PC-9 (cell line): ENCODE data around the gene GBE1. TPM values are rescaled to one million over a fixed set of nuclear protein-coding genes. Genes with fewer than 3 reads are reported as not detected.

Experiments
- BruUV-seq: library from RNA; stranded (reverse); fragments of 400-500 nt; replicated peaks from 2 replicates; lab custom pipeline; 2021; lab: Mats Ljungman, UMichigan
- CTCF ChIA-PET: fragments of 300-600 bp; sonication (Branson Sonifier 250); formaldehyde crosslinking; loops from one replicate; lab custom pipeline; 2022; ENCODE audit warnings: antibody characterized with exemption; lab: Charles Lee
- POLR2A ChIA-PET: fragments of 300-600 bp; sonication (Branson Sonifier 250); formaldehyde crosslinking; loops from one replicate; lab custom pipeline; 2022; ENCODE audit warnings: antibody characterized with exemption; ENCODE audit not compliant: unreplicated experiment; lab: Charles Lee
- DNase-seq, 2 experiments: peaks; one replicate each; pipeline versions ENCODE4 v3.0.0 to v3.0.0-alpha.2; 2015 to 2022; ENCODE audit warnings: mixed read lengths in 1 of 2
- H2AFZ ChIP-seq: fragments of 200-600 bp; sonication (generic); 2 replicates; pipeline ENCODE4 v1.8.1; 2017; ENCODE audit warnings: antibody characterized with exemption
- H3F3A ChIP-seq: fragments of 200-600 bp; sonication (generic); 2 replicates; pipeline ENCODE4 v1.8.1; 2017; ENCODE audit warnings: antibody characterized with exemption, mild to moderate bottlenecking, low read depth; ENCODE audit not compliant: insufficient read depth
- H3K27ac ChIP-seq: fragments of 200-600 bp; sonication (generic); 2 replicates; pipeline ENCODE4 v1.6.1; 2016; ENCODE audit warnings: mixed run types
- H3K27me3 ChIP-seq: fragments of 200-600 bp; sonication (generic); 2 replicates; pipeline ENCODE4 v1.6.1; 2016; ENCODE audit warnings: low read depth, mixed run types; ENCODE audit not compliant: insufficient read depth
- H3K36me3 ChIP-seq: fragments of 200-600 bp; sonication (generic); 2 replicates; pipeline ENCODE4 v1.6.1; 2016; ENCODE audit warnings: low read depth, mixed run types
- H3K4me1 ChIP-seq: fragments of 200-600 bp; sonication (generic); replicated peaks from 2 replicates; pipeline ENCODE4 v1.6.1; 2016; ENCODE audit warnings: mixed run types; ENCODE audit not compliant: insufficient read depth
- H3K4me2 ChIP-seq: fragments of 200-600 bp; sonication (generic); 2 replicates; pipeline ENCODE4 v1.6.1; 2017; ENCODE audit warnings: mixed run types
- H3K4me3 ChIP-seq: fragments of 200-600 bp; sonication (generic); 2 replicates; pipeline ENCODE4 v1.6.1; 2016; ENCODE audit warnings: mixed run types
- H3K79me2 ChIP-seq: fragments of 200-600 bp; sonication (generic); 2 replicates; pipeline ENCODE4 v1.6.1; 2017; ENCODE audit warnings: low read depth, mixed run types
- H3K9me2 ChIP-seq: fragments of 200-600 bp; sonication (generic); 2 replicates; pipeline ENCODE4 v1.8.1; 2017; ENCODE audit warnings: mild to moderate bottlenecking; ENCODE audit not compliant: insufficient read depth
- H3K9me3 ChIP-seq: fragments of 200-600 bp; sonication (generic); 2 replicates; pipeline ENCODE4 v1.8.1; 2016; ENCODE audit warnings: low read depth; ENCODE audit not compliant: insufficient read depth
- H4K20me1 ChIP-seq: fragments of 200-600 bp; sonication (generic); 2 replicates; pipeline ENCODE4 v1.8.1; 2017; ENCODE audit not compliant: insufficient read depth
- CTCF ChIP-seq: fragments of 200-600 bp; sonication (generic); conservative IDR thresholded peaks from 2 replicates; pipeline ENCODE4 v1.6.1; 2017; ENCODE audit warnings: mixed run types, antibody characterized with exemption, mild to moderate bottlenecking, moderate library complexity
- EZH2 ChIP-seq: fragments of 200-600 bp; sonication (generic); IDR thresholded peaks from 2 replicates; pipeline ENCODE4 v1.8.0; 2017; ENCODE audit warnings: antibody characterized with exemption, low read depth
- intact Hi-C: fragments of 100-400 bp; cut with micrococcal nuclease; formaldehyde crosslinking; loops from one replicate; pipeline ENCODE4 v1.10.0; 2022; ENCODE audit not compliant: unreplicated experiment
- total RNA-seq: library from RNA; stranded (reverse); gene quantifications from 2 replicates; pipeline ENCODE4 v1.2.3, GENCODE V29; 2021

GBE1 gene
- total RNA-seq, 1 experiment from 2014 or later, result 31.2 TPM

DNA sequence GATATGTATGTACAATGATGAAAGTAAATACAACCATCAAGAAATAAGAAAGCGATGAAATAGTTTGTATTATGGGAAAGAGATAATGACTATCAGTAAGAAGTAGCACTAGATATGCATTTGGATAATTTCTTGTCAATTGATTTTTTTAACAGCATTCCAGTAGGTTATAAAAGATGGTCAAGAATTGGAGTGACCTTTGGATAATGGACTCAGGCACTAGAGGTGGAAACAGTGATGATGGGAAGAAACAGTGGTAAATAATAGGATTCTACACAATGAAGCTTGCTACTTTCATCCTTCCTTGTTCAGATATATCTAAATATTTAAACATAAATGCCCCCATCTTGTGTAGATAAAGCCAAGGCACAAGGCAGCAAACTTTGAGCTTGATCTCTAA, 101.4 kb downstream of the GBE1 start:
- ChIA-PET CTCF (no interaction called here), POLR2A (interaction anchor here (0.9 kb wide), 1 partner anchor 278 kb away, joined by 4 read pairs; no protein-coding TSS in a partner anchor)
- H3K36me3 ChIP-seq, result no peaks in the 10 kb centered on the region
- H3K27me3 ChIP-seq, result no peaks in the 10 kb centered on the region
- no peaks in the 10 kb centered on the region for H4K20me1 ChIP-seq
- TF ChIP-seq EZH2 (no peak), CTCF (no peak)
- H3K79me2 ChIP-seq, result no peaks in the 10 kb centered on the region
- H3K9me2 ChIP-seq, result no peaks in the 10 kb centered on the region
- no peak overlapping the region for H3K4me3 ChIP-seq
- BruUV-seq, result no TSS peak
- H3K9me3 ChIP-seq, result no peaks in the 10 kb centered on the region
- no peak for DNase-seq
- H3K27ac ChIP-seq, result no peak overlapping the region
- H2AFZ ChIP-seq, result no peak overlapping the region
- intact Hi-C loops, result loop anchor here (10.0 kb wide), 2 partner anchors 165 to 1855 kb away; no protein-coding TSS in a partner anchor
- H3K4me1 ChIP-seq, result no peaks in the 10 kb centered on the region
- no peak overlapping the region for H3K4me2 ChIP-seq
- H3F3A ChIP-seq, result no peaks in the 10 kb centered on the region

GRCh38 chr3:81658322-81658997, 103.0 kb downstream of the GBE1 start:
- TF ChIP-seq CTCF (no peak), EZH2 (no peak)
- ChIA-PET CTCF (no interaction called here), POLR2A (interaction anchor here (0.6 kb wide), 2 partner anchors 39 to 540 kb away, joined by 4 read pairs; no protein-coding TSS in a partner anchor)
- intact Hi-C loops, result no loop called here
- H2AFZ ChIP-seq, result no peak overlapping the region
- BruUV-seq, result no TSS peak
- H3K79me2 ChIP-seq, result no peaks in the 10 kb centered on the region
- H4K20me1 ChIP-seq, result no peaks in the 10 kb centered on the region
- H3K4me3 ChIP-seq, result no peak overlapping the region
- H3K27ac ChIP-seq, result no peak overlapping the region
- no peaks in the 10 kb centered on the region for H3K9me2 ChIP-seq
- no peaks in the 10 kb centered on the region for H3K27me3 ChIP-seq
- H3F3A ChIP-seq, result no peaks in the 10 kb centered on the region
- no peak overlapping the region for H3K4me2 ChIP-seq
- DNase-seq, result no peak
- H3K9me3 ChIP-seq, result no peaks in the 10 kb centered on the region
- H3K36me3 ChIP-seq, result no peaks in the 10 kb centered on the region
- no peaks in the 10 kb centered on the region for H3K4me1 ChIP-seq

GRCh38 chr3:81651139-81651538, 110.3 kb downstream of the GBE1 start:
- H3K4me2 ChIP-seq, result no peak overlapping the region
- CTCF ChIA-PET, result interaction anchor here (0.6 kb wide), 1 partner anchor 160 kb away, joined by 7 read pairs; no protein-coding TSS in a partner anchor
- H3K4me3 ChIP-seq, result no peak overlapping the region
- H3K36me3 ChIP-seq, result no peaks in the 10 kb centered on the region
- H3K79me2 ChIP-seq, result no peaks in the 10 kb centered on the region
- TF ChIP-seq EZH2, result no peak
- TF ChIP-seq CTCF, result no peak
- no peak overlapping the region for H3K27ac ChIP-seq
- POLR2A ChIA-PET, result interaction anchor here (0.7 kb wide), 1 partner anchor 331 kb away, joined by 3 read pairs; no protein-coding TSS in a partner anchor
- no peaks in the 10 kb centered on the region for H3K4me1 ChIP-seq
- no peak overlapping the region for H2AFZ ChIP-seq
- no peaks in the 10 kb centered on the region for H3F3A ChIP-seq
- H4K20me1 ChIP-seq, result no peaks in the 10 kb centered on the region
- DNase-seq, result no peak
- no peaks in the 10 kb centered on the region for H3K9me3 ChIP-seq
- no peaks in the 10 kb centered on the region for H3K9me2 ChIP-seq
- intact Hi-C loops, result no loop called here
- no TSS peak for BruUV-seq
- no peaks in the 10 kb centered on the region for H3K27me3 ChIP-seq
